GM18511 (cell line): Measurements from ENCODE around the gene INTS11.
A peak's percentile ranks its signal among the peaks of the same experiment; 100 is the strongest.

Experiments
- ATAC-seq: cut with Tn5 transposase; IDR thresholded peaks from one replicate; pipeline ENCODE4 v1.9.1; 2021; ENCODE audit warnings: mild to moderate bottlenecking, moderate library complexity; ENCODE audit not compliant: unreplicated experiment

Gene INTS11

DNA sequence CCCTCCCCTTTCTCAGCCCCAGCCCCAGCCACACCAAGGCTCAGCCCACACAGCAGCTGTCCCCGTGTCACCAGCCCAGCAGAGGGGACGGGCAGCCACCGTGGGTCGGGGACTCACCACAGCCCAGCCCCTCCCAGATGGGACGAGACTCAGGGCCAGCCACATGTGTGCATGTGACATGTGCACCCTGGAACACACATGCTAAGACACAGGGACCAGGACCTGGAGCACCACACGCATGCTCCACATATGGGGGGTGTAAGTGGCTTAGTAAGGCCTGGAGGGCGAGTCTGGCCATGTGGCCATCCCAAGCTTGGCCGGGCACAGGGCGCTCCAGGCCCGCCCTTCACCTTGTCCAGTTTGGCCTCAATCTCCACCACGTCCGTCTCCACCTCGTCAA is 20.7 kb downstream of the INTS11 start:
- ATAC-seq = no peak

- no peak for ATAC-seq
These were observed 21.4 kb downstream of the INTS11 start for GRCh38 chr1:1302951-1303509.

DNA sequence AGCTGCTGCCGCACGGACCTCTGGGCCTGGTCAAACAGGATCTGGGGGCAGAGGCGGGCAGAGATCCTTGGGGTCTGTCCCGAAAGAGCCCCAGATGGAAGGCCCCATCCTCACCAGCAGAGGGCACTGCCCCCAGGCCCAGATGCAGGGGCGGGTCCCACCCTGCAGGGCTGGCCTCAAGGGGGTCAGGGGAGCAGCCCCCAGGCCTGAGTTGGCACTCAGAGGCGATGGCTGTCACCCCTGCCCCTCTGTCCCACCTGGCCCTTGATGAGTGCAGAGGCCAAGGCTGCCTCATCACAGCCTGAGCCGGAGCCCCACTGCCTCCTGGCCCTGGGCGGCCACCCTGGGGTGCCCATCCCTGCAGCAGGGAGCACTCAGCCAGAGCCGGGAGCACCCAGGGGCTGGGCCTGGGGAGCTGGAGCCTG is 22.4 kb downstream of the INTS11 start:
- no peak for ATAC-seq

- no peak for ATAC-seq
These were observed 24.1 kb downstream of the INTS11 start for GRCh38 chr1:1300352-1300739.

- no peak for ATAC-seq
These were observed 24.6 kb downstream of the INTS11 start for GRCh38 chr1:1299686-1300351.

- no peak for ATAC-seq
These were observed 25.4 kb downstream of the INTS11 start for GRCh38 chr1:1298861-1299685.

DNA sequence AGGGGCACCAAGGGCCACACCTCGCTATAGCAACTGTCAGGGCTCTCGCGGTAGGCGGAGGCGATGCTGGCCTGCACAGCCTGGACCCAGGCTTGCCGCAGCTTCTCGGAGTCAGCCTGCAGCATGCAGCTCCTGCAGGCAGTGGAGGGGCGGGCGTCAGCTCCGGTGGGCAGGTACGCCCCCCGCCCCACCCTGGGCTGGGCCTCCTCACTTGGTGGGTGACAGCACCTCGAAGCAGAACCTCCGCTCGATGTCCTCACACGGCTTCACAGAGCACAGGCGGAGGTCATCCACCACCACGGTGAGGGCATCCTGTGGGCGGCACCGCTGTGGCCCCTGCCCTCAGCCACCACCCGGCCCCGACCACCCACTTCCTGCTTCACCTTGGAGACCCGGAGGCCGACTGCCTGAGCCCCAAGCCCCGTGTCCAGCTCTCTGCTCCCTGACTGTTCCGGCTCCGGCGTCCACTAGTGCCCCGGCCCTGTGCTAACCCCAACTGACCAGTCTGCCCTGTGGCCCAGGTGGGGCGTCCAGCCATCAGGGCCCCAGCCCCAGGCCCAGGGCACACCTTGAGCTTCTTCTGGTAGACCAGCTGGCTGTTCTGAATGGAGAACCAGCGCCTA is 26.5 kb downstream of the INTS11 start:
- ATAC-seq = no peak

GRCh38 chr1:1296070-1297061 is 28.1 kb downstream of the INTS11 start:
- ATAC-seq = no peak

GRCh38 chr1:1295154-1295923 is 29.1 kb downstream of the INTS11 start:
- ATAC-seq = no peak

DNA sequence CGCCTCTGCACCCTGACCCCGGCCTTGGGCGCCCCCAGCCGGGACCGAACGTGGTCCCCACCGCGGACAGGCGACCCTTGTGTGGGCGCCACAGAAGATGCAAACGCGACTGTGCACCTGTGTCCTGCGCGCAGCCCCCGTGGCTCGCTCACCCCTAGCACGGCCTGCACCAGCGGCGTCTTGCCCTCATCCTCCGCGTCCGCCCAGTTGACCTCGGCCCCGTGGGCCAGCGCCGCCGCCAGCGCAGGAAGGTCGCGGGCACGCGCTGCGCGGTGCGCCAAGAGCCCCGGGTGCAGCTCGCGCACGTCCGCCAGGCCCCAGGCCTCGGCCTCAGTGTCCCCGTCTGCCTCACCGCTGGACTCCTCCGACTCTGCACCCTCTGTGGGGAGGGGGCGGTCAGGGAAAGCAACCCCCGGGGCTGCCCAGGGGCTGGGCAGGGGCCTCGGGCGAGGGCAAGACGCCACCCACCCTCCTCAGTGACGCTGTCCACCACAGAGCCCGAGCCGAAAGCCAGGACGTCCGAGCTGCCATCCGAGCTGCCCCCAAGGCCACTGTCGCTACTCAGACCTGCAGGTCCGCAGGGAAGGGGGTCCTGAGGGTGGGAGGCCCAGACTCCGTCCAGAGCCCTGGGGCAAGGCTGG is 30.1 kb downstream of the INTS11 start:
- ATAC-seq = no peak

DNA sequence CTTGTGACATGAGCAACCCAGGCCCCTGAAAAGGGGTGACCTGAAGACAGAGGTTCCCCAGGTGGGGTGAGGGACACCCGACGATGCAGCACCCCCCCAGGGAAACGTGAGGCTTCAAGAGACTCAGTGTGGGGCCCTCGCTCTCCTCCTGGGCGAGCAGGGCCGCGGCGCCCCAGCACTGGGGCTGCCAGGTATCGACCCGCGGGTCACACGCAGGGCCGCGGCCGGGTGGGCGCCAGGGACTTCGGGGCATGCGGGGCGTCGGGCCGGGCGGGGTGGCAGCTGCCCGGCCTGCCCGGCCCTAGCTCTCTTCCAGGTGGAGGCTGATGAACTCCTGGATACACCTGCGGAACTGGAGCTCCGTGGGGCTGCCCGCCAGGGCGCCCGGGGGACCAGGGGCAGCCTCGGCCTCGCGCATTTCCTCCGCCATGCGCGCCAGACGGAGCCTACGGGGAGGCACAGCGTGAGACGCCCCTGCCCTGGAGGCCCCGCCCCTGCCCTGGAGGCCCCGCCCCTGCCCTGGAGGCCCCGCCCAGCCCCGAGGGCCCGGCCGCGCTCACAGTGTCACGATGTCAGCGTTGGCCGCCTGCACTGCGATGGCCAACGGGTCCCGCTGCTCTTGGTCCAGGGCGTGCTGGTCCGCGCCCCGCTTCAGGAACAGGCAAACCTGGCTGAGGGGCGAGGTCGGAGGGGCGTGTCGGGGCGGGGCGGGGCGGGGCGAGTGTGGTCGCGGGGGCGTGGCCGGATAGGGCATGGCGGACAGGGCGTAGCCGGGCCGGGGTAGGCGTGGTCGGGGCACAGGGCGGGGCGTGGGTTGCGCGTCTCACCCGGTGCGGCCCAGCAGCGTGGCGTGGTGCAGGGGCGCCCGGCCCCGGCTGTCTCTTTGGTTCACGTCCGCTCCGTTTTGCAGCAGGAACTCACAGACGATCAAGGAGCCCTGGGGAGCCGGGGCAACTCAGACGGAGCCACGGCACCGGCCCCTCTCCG is 30.9 kb downstream of the INTS11 start:
- ATAC-seq = no peak

DNA sequence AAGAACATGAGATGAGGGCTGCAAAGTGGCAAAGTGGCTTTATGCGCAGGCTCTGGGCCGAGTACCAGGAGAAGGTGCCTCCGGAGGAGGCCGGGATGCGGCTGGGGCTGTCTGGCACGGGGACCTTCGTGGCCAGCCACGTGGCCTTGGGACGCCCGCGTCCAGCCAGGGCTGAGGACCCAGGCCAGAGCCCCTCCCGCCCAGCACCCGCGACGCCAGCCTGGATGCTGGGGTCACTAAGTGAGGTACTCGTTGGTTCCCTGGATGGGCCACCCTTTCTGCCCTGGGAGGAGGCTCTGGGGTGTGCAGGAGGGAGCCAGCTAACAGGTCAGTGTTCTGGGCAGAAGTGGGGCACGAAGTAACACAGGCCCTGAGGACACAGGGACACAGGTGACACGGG is 31.6 kb downstream of the INTS11 start:
- no peak for ATAC-seq

DNA sequence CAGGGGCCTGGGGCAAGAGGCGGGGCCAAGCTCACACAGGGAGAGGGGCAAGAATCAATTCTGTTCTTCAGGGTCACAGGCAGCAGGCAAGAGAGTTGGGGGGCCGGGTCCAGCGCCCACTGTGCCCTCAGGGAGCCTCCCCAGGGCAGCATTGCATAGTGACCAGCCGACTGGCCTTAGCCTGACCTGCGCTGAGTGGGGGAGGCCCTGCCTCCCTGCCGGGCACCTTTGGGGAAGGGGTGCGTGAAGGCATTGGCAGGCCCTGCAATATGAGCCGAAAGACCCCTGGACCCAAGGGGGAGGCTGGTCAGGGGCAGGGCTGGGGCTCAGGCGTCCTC is 32.0 kb downstream of the INTS11 start:
- ATAC-seq = no peak

GRCh38 chr1:1291548-1292441 is 32.7 kb downstream of the INTS11 start:
- ATAC-seq = peak; percentile 56

DNA sequence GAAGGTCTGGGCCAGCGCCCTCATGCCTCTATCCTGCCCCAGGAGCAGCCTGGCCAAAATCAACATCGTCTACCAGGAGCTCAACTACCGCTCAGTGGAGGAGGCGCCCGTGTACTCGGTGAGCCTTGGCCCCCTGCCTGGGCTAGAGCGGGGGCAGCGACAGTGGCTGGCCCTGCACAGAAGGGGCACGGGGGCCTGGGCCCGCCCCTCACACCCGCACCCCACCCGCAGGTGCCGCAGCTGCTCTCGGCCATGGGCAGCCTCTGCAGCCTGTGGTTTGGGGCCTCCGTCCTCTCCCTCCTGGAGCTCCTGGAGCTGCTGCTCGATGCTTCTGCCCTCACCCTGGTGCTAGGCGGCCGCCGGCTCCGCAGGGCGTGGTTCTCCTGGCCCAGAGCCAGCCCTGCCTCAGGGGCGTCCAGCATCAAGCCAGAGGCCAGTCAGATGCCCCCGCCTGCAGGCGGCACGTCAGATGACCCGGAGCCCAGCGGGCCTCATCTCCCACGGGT is 33.4 kb downstream of the INTS11 start:
- no peak for ATAC-seq

DNA sequence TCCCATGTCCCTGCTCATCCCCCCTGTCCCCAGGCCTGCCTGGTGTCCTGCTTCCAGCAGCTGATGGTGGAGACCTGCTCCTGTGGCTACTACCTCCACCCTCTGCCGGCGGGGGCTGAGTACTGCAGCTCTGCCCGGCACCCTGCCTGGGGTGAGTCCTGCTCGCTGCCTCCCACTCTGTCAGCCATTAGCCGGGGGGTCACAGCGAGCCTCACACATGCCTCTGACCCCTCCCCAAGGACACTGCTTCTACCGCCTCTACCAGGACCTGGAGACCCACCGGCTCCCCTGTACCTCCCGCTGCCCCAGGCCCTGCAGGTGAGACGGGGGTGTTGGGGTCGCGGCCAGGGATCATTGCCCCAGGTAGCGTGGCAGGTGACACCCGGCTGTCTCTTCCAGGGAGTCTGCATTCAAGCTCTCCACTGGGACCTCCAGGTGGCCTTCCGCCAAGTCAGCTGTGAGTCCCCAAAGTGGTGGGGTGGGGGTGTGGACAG is 34.2 kb downstream of the INTS11 start:
- no peak for ATAC-seq
